ENCODE measurements around the gene MED13L. TPM values are rescaled to one million over a fixed set of nuclear protein-coding genes. Genes with fewer than 3 reads are reported as not detected.

Gene MED13L
- total and polyA plus RNA-seq, 2 of the 4 experiments (the other 2 are of a cell fraction), result 17.9 to 49.1 TPM

DNA sequence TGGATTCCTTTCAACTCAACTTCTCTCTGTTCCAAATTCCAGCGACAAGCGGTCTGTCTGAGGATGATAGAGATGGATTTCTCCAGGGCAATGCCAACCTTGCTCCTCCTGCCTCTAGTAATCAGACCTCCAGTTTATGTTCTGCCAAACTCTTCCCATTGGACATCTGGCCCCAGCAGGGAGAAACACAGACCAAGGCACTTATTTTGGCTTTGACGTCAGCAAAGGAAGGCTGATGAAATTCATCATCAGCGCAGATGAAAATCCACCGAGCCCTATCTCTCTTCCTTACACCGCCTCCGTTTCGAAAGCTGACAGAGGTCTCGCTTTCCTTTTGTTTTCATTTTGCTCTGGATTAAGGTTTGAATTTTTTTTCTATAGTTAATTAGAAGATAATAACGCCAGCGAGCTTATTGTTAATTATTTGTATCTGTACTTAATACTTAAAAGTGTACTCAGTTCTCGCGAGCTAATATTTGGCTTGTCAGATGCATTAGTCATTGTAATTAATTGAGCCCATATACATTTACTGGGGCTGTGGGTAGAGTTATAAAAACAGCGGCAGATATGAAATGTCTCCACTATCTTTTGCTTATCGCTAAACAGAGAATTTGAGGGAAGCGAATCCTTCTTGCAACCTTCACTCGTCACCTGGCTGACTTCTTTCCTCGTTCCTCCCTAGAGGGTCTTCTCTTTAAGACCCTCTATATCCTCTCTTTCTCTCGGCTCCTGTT is 35.9 kb upstream of the MED13L start:
- intact Hi-C loops (cut with micrococcal nuclease), result no loop called here
- Histone ChIP-seq H3K56ac (ENCODE audit: extremely low read depth, insufficient read depth, low read length) (no peak overlapping the region), H4K91ac (ENCODE audit: insufficient read depth, low read depth, low read length) (no peak overlapping the region), H2BK20ac (ENCODE audit: low read depth, low read length) (no peak overlapping the region), H3K23ac (ENCODE audit: low read depth, low read length) (no peak overlapping the region), H2AFZ (replicated peaks; ENCODE audit: low read length, poor library complexity) (peak overlapping the region; percentile 12), H3K4me3 (ENCODE audit: insufficient read depth, low read depth, low read length) (no peak overlapping the region), H3K27me3 (ENCODE audit: control insufficient read depth, insufficient read depth, low read length) (no peaks in the 10 kb centered on the region), H2BK120ac (ENCODE audit: low read depth, low read length) (no peak overlapping the region), H3K4me2 (ENCODE audit: low read depth, low read length) (no peak overlapping the region), H3K4me1 (ENCODE audit: control insufficient read depth, insufficient read depth, low read length) (peaks cover 3% of the 10 kb centered on the region), H3K79me1 (ENCODE audit: low read depth in 1 of 2, low read length in 2 of 2) (no peaks in the 10 kb centered on the region; a peak in 1 of 4 replicates), H3K18ac (ENCODE audit: low read depth, low read length) (no peak overlapping the region), H3K27ac (ENCODE audit: insufficient read depth, low read length) (no peak overlapping the region), H2BK15ac (ENCODE audit: low read depth, low read length) (no peak overlapping the region), H4K8ac (ENCODE audit: low read depth in 2 of 2, low read length in 2 of 2) (no peak overlapping the region), H3K9me1 (ENCODE audit: insufficient read depth, low read length) (peaks cover 7% of the 10 kb centered on the region; the same call in 1 of the 2 replicates), H2AK5ac (ENCODE audit: low read depth, low read length) (no peak overlapping the region), H3K36me3 (ENCODE audit: control insufficient read depth, insufficient read depth, low read length) (no peaks in the 10 kb centered on the region), H3K4ac (ENCODE audit: low read depth, low read length) (no peak overlapping the region), H4K5ac (ENCODE audit: low read depth, low read length) (no peak overlapping the region), H4K20me1 (ENCODE audit: insufficient read depth, low read length) (no peaks in the 10 kb centered on the region), H3K9ac (ENCODE audit: low read depth, low read length) (no peak overlapping the region), H2BK5ac (ENCODE audit: low read depth, low read length, poor library complexity, severe bottlenecking) (no peak overlapping the region), H2AK9ac (replicated peaks; ENCODE audit: low read depth, low read length, poor library complexity) (no peak overlapping the region), H3K9me3 (ENCODE audit: control insufficient read depth, insufficient read depth, low read length) (no peaks in the 10 kb centered on the region), H3K14ac (replicated peaks; ENCODE audit: low read depth, low read length) (no peak overlapping the region)
- ATAC-seq (ENCODE audit: low read depth) (peak; percentile 44; the same call in 1 of the 2 replicates), DNase-seq (no peak)
- dilution Hi-C loops (cut with HindIII; ENCODE audit: low sequenced_read_pairs, unreplicated experiment), result no loop called here
- ChIA-PET POLR2A (ENCODE audit: unreplicated experiment) (no interaction called here), CTCF (interaction anchor here (0.6 kb wide), 1 partner anchor 146 kb away, joined by 9 read pairs; no protein-coding TSS in a partner anchor)
- in situ Hi-C loops (cut with MboI; ENCODE audit: low sequenced_read_pairs), result no loop called here
- WGBS, 2 experiments (ENCODE audit: extremely low coverage in 2 of 2, insufficient read length in 1 of 2), result 80% methylated on average over 1 of the region's 19 CpGs; no CpG with 5 or more reads in 1 of the 2 experiments
- no TSS peak for BruUV-seq (replicated peaks)
- TF ChIP-seq BHLHE40 (IDR thresholded peaks at IDR 0.05; ENCODE audit: low read depth, low read length), result no peak
- no peak for TF ChIP-seq MXI1 (IDR thresholded peaks at IDR 0.05; ENCODE audit: borderline replicate concordance, low read depth, low read length)
- TF ChIP-seq, protein P1, sequence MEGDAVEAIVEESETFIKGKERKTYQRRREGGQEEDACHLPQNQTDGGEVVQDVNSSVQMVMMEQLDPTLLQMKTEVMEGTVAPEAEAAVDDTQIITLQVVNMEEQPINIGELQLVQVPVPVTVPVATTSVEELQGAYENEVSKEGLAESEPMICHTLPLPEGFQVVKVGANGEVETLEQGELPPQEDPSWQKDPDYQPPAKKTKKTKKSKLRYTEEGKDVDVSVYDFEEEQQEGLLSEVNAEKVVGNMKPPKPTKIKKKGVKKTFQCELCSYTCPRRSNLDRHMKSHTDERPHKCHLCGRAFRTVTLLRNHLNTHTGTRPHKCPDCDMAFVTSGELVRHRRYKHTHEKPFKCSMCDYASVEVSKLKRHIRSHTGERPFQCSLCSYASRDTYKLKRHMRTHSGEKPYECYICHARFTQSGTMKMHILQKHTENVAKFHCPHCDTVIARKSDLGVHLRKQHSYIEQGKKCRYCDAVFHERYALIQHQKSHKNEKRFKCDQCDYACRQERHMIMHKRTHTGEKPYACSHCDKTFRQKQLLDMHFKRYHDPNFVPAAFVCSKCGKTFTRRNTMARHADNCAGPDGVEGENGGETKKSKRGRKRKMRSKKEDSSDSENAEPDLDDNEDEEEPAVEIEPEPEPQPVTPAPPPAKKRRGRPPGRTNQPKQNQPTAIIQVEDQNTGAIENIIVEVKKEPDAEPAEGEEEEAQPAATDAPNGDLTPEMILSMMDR (conservative IDR thresholded peaks at IDR 0.05; ENCODE audit: low read depth, low read length), result no peak
- TF ChIP-seq FOS (IDR thresholded peaks at IDR 0.05; ENCODE audit: low read depth, low read length), result no peak
- TF ChIP-seq NFE2L2 (IDR thresholded peaks at IDR 0.05; ENCODE audit: low read depth, low read length), result no peak
- TF ChIP-seq CHD1 (IDR thresholded peaks at IDR 0.05; ENCODE audit: low read depth, low read length), result no peak
- TF ChIP-seq RAD21 (IDR thresholded peaks at IDR 0.05; ENCODE audit: low read length), result no peak
- no peak for TF ChIP-seq CEBPB (IDR thresholded peaks at IDR 0.05; ENCODE audit: low read depth, low read length)
- TF ChIP-seq, protein P2, sequence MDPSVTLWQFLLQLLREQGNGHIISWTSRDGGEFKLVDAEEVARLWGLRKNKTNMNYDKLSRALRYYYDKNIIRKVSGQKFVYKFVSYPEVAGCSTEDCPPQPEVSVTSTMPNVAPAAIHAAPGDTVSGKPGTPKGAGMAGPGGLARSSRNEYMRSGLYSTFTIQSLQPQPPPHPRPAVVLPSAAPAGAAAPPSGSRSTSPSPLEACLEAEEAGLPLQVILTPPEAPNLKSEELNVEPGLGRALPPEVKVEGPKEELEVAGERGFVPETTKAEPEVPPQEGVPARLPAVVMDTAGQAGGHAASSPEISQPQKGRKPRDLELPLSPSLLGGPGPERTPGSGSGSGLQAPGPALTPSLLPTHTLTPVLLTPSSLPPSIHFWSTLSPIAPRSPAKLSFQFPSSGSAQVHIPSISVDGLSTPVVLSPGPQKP (IDR thresholded peaks at IDR 0.05; ENCODE audit: borderline replicate concordance, low read depth, low read length), result no peak
- no peak for TF ChIP-seq MAZ (IDR thresholded peaks at IDR 0.05; ENCODE audit: borderline replicate concordance, low read depth, low read length)
- no peak for TF ChIP-seq SMC3 (IDR thresholded peaks at IDR 0.05; ENCODE audit: low read depth, low read length)
- no peak for TF ChIP-seq MAFK (IDR thresholded peaks at IDR 0.05; ENCODE audit: low read depth, low read length)
- TF ChIP-seq RFX5 (IDR thresholded peaks at IDR 0.05; ENCODE audit: low read depth, low read length), result no peak
- TF ChIP-seq RCOR1 (IDR thresholded peaks at IDR 0.05; ENCODE audit: insufficient replicate concordance, low read length), result no peak
- TF ChIP-seq POLR2A (IDR thresholded peaks at IDR 0.05; ENCODE audit: low read depth, low read length), result no peak
